Activated CD8-positive, alpha-beta memory T cell treated with anti-CD3 and anti-CD28 coated beads for 24 hours (primary cell): ENCODE data around the gene PRKCZ.

Experiments used
- DNase-seq: peaks from one replicate; pipeline ENCODE4 v3.0.0-alpha.2; 2020

Gene PRKCZ

GRCh38 chr1:2181271-2181670, 131.1 kb downstream of the PRKCZ start:
- DNase-seq, result no peak

GRCh38 chr1:2181752-2182151, 131.5 kb downstream of the PRKCZ start:
- no peak for DNase-seq

- no peak for DNase-seq
Observed at GRCh38 chr1:2182376-2182775, 132.2 kb downstream of the PRKCZ start.

DNA sequence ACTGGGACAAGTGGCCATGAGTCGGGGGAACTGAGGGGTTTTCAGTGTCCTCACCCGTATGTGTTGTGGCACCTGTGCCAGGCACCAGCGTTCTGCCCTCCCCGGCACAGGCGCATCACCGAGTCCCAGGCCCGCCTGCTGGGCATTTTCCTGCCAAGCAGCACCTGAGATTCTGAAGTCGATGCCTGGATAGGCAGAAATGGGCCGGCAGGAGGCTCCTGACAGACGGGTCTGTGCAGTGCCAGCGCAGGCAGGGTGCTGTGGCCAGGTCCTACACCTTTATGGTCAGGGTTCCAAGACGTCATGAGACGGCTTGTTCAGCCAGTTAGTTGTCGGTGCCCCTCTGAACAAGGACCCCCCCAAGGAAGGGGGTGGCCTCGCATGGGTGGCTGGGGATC, 133.7 kb downstream of the PRKCZ start:
- no peak for DNase-seq

DNA sequence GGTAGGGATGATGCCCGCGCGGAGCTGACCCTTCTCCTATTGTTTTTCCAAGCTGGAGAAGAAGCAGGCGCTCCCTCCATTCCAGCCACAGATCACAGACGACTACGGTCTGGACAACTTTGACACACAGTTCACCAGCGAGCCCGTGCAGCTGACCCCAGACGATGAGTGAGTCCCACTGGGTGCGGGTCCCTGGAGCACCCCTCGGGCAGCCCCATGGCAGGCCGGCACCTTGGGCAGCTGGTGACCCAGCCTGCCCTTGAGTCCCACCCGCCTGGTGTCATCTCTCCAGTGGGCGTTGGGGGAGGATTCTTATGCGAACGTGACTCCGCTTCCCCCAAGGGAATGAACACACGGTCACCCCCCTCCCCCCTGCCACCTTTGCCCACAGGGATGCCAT, 134.3 kb downstream of the PRKCZ start:
- DNase-seq, result no peak

GRCh38 chr1:2184934-2185333, 134.7 kb downstream of the PRKCZ start:
- DNase-seq, result no peak

DNA sequence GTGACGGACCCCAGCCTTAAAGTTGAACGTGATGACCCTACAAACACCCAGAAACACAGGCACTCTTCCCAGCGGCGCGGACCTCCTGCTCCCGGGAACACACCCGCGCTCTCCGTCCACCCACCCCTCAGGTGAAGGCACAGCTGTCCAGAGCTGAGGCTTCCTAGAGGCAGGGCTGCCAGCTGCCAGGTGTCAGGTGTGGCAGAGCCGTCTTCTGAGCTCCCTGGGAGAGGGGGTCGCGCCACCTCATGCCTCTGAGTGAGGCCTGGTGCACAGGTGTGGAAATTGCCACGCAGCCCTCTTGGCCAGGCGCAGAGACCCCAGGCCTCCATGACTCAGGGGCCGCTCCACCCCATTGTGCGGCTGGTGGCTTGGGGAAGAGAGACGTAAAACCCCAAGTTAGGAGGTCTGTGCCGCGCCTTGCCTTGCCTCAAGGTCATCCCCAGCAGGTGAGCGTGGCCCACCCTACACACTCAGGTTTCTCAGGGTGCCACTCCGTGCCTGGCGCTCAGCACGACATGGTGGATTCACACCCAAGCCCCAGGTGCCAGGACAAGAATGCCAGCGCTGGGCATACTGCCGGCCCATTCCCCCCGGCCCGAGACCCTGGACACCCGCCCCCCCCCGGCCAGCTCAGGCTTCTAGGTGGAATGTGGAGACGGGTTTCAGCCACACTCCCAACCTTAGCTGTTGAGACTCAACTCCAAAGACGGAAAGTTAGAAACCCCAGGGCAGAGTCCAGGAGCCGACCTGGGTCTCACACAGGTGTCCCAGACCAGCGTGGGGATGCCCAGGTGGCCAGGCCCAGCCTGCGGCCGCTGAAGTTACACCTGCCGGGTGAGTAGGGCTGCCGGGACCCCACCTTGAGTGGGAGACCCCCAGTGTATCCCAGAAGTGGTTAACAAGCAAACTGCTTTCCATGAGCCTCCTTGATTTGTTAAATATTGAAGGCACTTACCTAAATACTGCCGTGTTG, 136.0 kb downstream of the PRKCZ start:
- DNase-seq, result no peak

DNA sequence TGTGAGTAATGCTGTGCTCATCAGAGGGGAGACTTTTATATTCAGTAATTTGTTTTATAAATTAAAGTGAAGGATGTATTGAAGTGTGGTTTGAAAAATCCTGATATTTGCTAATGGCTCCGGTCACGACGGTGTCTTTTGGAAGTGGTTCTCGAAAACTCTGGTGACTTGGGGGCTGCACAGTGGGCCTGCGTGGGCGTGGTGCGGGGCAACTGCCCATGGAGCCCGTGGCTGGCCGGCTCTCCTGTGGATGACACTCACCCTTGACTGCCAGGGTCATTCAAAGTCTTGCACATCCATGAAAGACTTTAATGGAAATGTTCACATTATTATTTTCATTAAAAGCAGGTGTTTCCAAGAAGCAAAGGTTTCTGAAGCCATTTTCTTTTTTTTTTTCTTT, 136.7 kb downstream of the PRKCZ start:
- no peak for DNase-seq

DNA sequence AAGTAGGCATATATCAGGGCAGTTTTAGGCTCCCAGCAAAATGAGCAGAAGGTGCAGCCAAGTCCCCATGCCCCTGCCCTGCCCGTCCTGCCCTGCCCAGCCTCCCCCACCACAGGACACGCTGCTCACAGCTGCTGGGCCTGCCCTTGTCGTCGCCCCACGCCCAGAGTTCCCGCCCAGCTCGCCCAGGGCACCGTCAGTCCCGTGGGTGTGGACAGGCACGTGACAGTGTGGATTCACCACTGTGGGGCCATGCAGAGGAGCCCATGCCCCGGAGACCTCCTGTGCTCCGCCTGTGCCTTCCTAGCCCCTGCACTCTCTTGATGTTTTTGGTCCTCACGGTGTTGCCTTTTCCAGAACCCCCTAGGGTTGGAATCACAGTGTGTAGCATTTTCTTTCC, 137.4 kb downstream of the PRKCZ start:
- DNase-seq, result no peak

GRCh38 chr1:2188336-2188735, 138.1 kb downstream of the PRKCZ start:
- no peak for DNase-seq

DNA sequence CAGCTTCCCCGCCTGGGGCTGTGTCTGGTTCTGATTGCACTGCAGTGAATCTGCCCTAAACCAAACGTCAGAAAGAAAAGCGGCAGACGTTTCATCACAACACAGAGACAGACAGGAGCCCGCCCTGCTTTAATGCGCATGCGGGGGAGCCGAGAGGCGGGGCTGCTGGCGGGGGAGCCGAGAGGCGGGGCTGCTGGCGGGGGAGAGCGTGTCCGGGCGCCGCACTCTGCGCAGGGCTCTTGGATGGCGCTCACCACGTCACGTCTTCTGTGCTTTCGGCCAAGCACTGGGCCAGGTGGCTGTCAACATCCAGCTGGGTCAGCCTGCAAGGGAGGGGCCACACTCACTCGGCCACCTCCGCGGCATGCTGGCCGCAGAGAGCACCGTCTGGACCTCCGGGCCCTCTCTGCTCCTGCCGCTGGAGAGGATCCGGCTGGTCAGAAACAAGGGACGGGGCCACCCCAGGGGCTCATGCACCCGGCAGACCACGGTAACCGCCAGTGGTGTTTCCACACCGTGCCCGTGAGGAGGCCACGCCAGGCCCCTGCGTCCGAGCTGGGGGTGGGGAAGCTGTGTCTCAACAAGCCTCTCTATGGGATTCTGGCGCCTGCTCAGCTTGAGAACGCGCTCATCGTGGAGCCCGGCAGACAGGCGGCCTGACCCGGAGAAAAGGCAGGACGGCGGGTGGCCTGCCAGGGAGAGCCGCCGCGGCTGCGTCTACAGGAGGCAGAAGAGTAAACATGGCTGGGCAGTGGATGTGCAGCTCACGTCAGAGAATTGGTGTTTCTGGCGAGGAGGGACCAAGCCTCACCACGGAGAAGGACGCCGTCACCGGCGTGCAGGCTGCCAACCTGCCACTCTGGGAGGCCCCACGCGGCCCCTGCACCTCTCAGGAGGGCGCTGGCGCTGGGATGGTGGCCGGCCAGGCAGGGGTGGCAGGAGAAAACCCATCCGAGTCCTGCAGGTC, 139.5 kb downstream of the PRKCZ start:
- DNase-seq, result peak; percentile 95

- no peak for DNase-seq
Observed at GRCh38 chr1:2190491-2190976, 140.3 kb downstream of the PRKCZ start.

- no peak for DNase-seq
Observed at GRCh38 chr1:2192031-2192995, 142.1 kb downstream of the PRKCZ start.

DNA sequence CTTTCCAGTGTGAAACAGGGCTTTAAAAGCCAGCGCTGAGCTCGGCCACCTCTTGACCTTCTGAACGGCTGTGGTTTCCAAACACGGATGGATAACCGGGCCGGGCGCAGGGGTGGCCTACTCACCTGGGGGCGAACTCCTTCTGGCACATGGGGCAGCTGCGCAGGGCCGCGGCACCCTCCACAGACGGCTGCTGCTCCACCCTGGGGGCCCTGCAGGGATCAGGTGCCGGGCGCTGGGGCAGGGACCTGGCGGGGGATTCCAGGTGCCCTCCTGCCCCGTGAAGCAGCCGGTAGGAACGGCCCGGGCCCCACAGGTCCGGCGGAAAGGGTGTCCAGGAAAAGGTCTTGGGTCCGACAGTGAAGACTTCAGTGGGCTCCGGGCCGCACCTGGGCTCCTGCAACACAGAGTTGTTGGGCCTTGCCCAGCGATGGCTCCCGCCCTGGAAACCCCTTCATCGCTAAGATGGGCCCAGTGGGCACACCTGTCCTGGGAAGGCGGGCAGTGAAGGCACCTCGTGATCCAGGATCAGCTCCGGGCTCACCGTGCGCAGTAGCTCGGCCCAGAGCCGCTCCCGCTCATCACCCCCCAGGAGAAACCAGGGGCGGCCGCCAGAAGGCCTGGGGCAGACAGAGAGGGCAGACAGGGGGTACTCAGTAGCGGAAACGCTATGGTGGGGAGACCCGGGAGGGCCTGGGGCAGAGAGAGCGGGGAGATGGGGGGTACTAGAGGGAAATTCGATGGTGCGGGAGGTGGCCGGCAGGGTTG, 143.5 kb downstream of the PRKCZ start:
- no peak for DNase-seq

GRCh38 chr1:2194319-2194897, 144.2 kb downstream of the PRKCZ start, which contains the start of gene FAAP20:
Gene FAAP20 (minus strand): TSS chr1:2194772. CDS start chr1:2194749, 23 bp downstream.
- DNase-seq, result no peak

- DNase-seq, result peak; percentile 97
Observed at GRCh38 chr1:2194898-2195673, 144.9 kb downstream of the PRKCZ start.

DNA sequence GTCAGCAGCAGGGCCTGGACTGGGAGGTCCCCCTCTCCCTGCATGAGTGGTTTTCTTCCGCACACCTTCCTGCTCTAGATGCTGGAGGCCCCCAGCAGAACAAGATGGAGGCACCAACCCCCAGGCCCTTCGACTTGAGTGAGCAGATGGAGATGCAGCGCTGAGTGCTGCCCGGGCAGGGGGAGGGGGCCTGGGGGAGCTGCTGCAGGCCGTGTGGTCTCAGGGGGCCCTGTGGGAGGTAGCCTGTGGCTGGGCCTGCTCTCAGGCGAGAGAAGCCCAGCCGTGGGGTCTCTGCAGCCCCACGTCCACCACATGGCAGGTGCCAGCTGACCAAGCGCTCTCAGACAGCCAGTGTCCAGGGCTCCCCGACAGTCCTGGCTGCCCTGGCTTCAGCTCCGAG, 145.6 kb downstream of the PRKCZ start:
- no peak for DNase-seq

- DNase-seq, result no peak
Observed at GRCh38 chr1:2196901-2197638, 146.9 kb downstream of the PRKCZ start.

DNA sequence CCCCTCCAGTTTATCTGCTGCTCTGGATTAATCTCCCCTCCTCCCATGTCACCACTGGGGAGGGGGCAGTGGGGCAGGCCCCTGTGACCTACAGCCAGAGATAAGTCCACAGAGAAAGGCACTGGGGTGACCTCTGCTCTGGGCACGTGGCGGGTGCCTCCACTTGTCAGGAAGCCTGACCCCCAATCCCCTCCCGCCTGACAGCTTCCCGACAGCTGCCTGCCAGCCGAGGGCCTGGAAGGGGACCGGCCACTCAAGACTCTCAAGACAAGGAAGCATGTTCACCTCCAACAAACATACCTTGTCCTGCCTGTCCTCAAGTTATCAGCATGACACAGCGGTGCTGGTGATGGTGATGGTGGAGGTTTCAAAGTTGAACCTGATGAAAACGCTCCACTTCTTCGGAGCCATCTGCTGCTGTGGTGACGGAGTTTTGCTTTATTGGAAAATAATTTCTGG, 147.5 kb downstream of the PRKCZ start:
- DNase-seq, result no peak
